MM.1S (cell line): ENCODE measurements around the gene SOD3.

Source experiments
- DNase-seq: peaks from one replicate; pipeline ENCODE4 v3.0.0-alpha.2; 2015
- H2AFZ ChIP-seq: fragments of 300-600 bp; sonication (generic); 2 replicates; pipeline ENCODE4 v1.6.0; 2016; ENCODE audit warnings: antibody characterized with exemption, low read length
- H3F3A ChIP-seq: fragments of 300-600 bp; sonication (generic); 2 replicates; pipeline ENCODE4 v1.6.1; 2016; ENCODE audit warnings: mild to moderate bottlenecking, antibody characterized with exemption, low read length, moderate library complexity, mixed read lengths; ENCODE audit not compliant: insufficient read depth
- H3K27ac ChIP-seq: fragments of 300-600 bp; sonication (generic); 2 replicates; pipeline ENCODE4 v1.5.1; 2016; ENCODE audit warnings: mild to moderate bottlenecking, low read length
- H3K27me3 ChIP-seq: fragments of 300-600 bp; sonication (generic); replicated peaks from 2 replicates; pipeline ENCODE4 v1.6.0; 2016; ENCODE audit warnings: low read length; ENCODE audit not compliant: insufficient read depth
- H3K36me3 ChIP-seq: fragments of 300-600 bp; sonication (generic); replicated peaks from 2 replicates; pipeline ENCODE4 v1.6.1; 2016; ENCODE audit warnings: mild to moderate bottlenecking, low read length, mixed read lengths; ENCODE audit not compliant: insufficient read depth
- H3K4me1 ChIP-seq: fragments of 300-600 bp; sonication (generic); 2 replicates; pipeline ENCODE4 v1.6.1; 2016; ENCODE audit warnings: low read length, mixed read lengths
- H3K4me2 ChIP-seq: fragments of 300-600 bp; sonication (generic); 2 replicates; pipeline ENCODE4 v1.6.0; 2016; ENCODE audit warnings: low read depth, low read length
- H3K4me3 ChIP-seq: fragments of 300-600 bp; sonication (generic); 2 replicates; pipeline ENCODE4 v1.5.1; 2016; ENCODE audit warnings: low read length, mixed read lengths
- H3K79me2 ChIP-seq: fragments of 300-600 bp; sonication (generic); 2 replicates; pipeline ENCODE4 v1.6.1; 2016; ENCODE audit warnings: mixed run types, low read length, mixed read lengths
- H3K9ac ChIP-seq: fragments of 300-600 bp; sonication (generic); 2 replicates; pipeline ENCODE4 v1.6.1; 2016; ENCODE audit warnings: low read length, mixed read lengths
- H3K9me2 ChIP-seq: fragments of 300-600 bp; sonication (generic); replicated peaks from 2 replicates; pipeline ENCODE4 v1.6.1; 2016; ENCODE audit warnings: mild to moderate bottlenecking, low read length, mixed read lengths; ENCODE audit not compliant: insufficient read depth
- H3K9me3 ChIP-seq: fragments of 300-600 bp; sonication (generic); replicated peaks from 2 replicates; pipeline ENCODE4 v1.6.1; 2016; ENCODE audit warnings: mild to moderate bottlenecking, low read length, mixed read lengths; ENCODE audit not compliant: insufficient read depth
- H4K20me1 ChIP-seq: fragments of 300-600 bp; sonication (generic); 2 replicates; pipeline ENCODE4 v1.6.1; 2016; ENCODE audit warnings: mild to moderate bottlenecking, low read length, moderate library complexity, mixed read lengths; ENCODE audit not compliant: insufficient read depth
- EZH2 ChIP-seq: fragments of 300-600 bp; sonication (generic); optimal IDR thresholded peaks from 2 replicates; pipeline ENCODE3; 2017; ENCODE audit warnings: low read depth, mild to moderate bottlenecking, antibody characterized with exemption, low read length, mixed read lengths
- EZH2phosphoT487 ChIP-seq: fragments of 300-600 bp; sonication (generic); IDR thresholded peaks from 2 replicates; pipeline ENCODE4 v1.6.1; 2018; ENCODE audit warnings: antibody characterized with exemption, low read length
- TF ChIP-seq, protein P1 (sequence below): fragments of 300-600 bp; sonication (generic); IDR thresholded peaks from 2 replicates; pipeline ENCODE4 v1.5.1; 2016; ENCODE audit warnings: antibody characterized with exemption, low read length, mixed read lengths

Gene SOD3

DNA sequence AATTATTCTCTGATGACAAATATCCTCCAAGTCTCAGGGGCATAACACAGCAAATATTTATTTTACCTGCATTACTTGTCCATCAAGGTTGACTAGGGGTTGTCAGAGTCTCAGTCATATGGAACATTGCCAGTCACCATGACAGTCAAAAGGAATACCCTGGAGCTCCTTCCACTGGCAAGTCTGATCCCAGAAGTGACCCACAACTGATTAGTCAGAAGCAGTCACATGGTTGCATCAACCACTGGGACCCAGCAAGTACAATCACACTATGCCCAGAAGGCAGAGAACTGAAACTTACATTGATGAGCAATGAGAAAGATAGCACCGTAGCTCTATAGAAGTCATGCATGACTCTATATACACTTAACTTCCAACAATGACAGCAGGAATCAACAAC, 41.9 kb upstream of the SOD3 start:
- H3K4me1 ChIP-seq = no peaks in the 10 kb centered on the region
- no peaks in the 10 kb centered on the region for H3K27me3 ChIP-seq
- H3K9me2 ChIP-seq = no peaks in the 10 kb centered on the region
- no peak overlapping the region for H3K4me3 ChIP-seq
- H4K20me1 ChIP-seq = no peaks in the 10 kb centered on the region
- H3K36me3 ChIP-seq = no peaks in the 10 kb centered on the region
- no peaks in the 10 kb centered on the region for H3K9me3 ChIP-seq
- no peak overlapping the region for H3K27ac ChIP-seq
- H3K79me2 ChIP-seq = no peaks in the 10 kb centered on the region
- no peak overlapping the region for H3K4me2 ChIP-seq
- no peak overlapping the region for H2AFZ ChIP-seq
- H3K9ac ChIP-seq = no peak overlapping the region
- TF ChIP-seq EZH2phosphoT487 = no peak
- TF ChIP-seq, protein P1, sequence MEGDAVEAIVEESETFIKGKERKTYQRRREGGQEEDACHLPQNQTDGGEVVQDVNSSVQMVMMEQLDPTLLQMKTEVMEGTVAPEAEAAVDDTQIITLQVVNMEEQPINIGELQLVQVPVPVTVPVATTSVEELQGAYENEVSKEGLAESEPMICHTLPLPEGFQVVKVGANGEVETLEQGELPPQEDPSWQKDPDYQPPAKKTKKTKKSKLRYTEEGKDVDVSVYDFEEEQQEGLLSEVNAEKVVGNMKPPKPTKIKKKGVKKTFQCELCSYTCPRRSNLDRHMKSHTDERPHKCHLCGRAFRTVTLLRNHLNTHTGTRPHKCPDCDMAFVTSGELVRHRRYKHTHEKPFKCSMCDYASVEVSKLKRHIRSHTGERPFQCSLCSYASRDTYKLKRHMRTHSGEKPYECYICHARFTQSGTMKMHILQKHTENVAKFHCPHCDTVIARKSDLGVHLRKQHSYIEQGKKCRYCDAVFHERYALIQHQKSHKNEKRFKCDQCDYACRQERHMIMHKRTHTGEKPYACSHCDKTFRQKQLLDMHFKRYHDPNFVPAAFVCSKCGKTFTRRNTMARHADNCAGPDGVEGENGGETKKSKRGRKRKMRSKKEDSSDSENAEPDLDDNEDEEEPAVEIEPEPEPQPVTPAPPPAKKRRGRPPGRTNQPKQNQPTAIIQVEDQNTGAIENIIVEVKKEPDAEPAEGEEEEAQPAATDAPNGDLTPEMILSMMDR = no peak
- TF ChIP-seq EZH2 = no peak
- H3F3A ChIP-seq = no peaks in the 10 kb centered on the region
- DNase-seq = no peak

DNA sequence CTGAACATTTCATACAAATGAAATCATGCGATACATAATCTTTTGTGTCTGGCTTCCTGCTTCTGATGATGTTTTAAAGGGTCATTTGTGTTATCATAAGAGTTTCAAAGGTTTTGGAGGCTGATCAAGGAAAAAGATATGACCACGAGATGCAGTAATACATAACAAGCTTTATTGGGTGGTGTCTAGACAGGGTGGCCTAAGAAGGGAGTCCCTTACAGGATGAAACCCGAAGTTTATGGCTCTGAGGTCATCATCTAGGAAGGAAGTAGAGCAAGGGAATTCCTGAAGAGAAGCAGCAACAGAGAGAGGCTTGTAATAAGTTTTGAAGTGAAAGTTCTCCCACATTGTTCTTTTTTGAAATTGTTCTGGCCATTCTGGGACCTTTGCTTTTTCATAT, 40.8 kb upstream of the SOD3 start:
- Histone ChIP-seq H3K4me2 (no peak overlapping the region), H4K20me1 (no peaks in the 10 kb centered on the region), H3K9me2 (no peaks in the 10 kb centered on the region), H3K79me2 (no peaks in the 10 kb centered on the region), H2AFZ (no peak overlapping the region), H3K27ac (no peak overlapping the region), H3K4me1 (no peaks in the 10 kb centered on the region), H3K9ac (no peak overlapping the region), H3F3A (no peaks in the 10 kb centered on the region), H3K27me3 (no peaks in the 10 kb centered on the region), H3K4me3 (no peak overlapping the region), H3K9me3 (no peaks in the 10 kb centered on the region), H3K36me3 (no peaks in the 10 kb centered on the region)
- DNase-seq = no peak
- TF ChIP-seq, protein P1 = no peak
- TF ChIP-seq EZH2phosphoT487 = no peak
- TF ChIP-seq EZH2 = no peak

DNA sequence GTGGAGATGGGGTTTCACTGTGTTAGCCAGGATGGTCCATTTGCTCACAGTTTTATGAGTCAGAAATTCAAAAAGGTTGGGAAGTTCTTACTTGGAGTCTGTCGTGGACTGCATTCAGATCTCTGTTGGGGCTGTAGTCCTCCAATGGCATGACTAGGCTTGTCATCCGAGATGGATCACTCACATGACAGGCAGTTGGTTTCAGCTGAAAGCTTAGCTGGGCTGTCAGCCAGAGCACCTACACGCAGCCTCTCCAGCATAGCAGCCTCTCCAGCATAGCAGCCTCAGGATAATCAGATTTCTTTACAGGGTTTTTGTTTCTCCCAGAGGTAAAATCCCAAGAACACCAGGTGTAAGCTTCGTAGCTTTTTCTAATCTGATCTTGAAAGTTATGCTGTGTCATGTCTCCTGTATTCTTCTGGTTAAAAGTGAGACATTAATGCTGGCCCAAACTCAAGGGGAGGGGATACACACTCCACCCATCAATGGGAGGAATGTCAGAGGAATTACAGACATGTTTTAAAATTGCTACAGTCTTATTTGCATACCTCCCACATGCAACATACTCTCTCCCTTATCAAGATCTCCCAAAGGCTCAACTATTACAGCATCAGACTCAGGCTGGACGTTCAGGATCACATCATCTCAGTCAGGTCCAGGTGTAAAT, 31.6 kb upstream of the SOD3 start:
- H2AFZ ChIP-seq = no peak overlapping the region
- H3K9me2 ChIP-seq = no peaks in the 10 kb centered on the region
- no peak for DNase-seq

More for the DNA sequence above, 31.6 kb upstream of the SOD3 start:
- no peaks in the 10 kb centered on the region for H3K9me3 ChIP-seq
- H3K4me1 ChIP-seq = peaks cover 9% of the 10 kb centered on the region
- no peak overlapping the region for H3K4me3 ChIP-seq
- no peaks in the 10 kb centered on the region for H3K79me2 ChIP-seq
- H3K4me2 ChIP-seq = no peak overlapping the region
- TF ChIP-seq, protein P1 = no peak
- TF ChIP-seq EZH2phosphoT487 (no peak), EZH2 (no peak)
- H4K20me1 ChIP-seq = no peaks in the 10 kb centered on the region
- no peak overlapping the region for H3K27ac ChIP-seq
- H3F3A ChIP-seq = no peaks in the 10 kb centered on the region
- H3K9ac ChIP-seq = no peak overlapping the region
- H3K36me3 ChIP-seq = no peaks in the 10 kb centered on the region
- H3K27me3 ChIP-seq = no peaks in the 10 kb centered on the region
